OCI-LY7 (cell line): ENCODE data around the gene MRPS18A.

ENCODE experiments used
- CTCF ChIP-seq: fragments of 200-600 bp; sonication (generic); conservative IDR thresholded peaks from 2 replicates; pipeline ENCODE4 v1.5.1; 2014; ENCODE audit warnings: mild to moderate bottlenecking, antibody characterized with exemption, low read length, moderate library complexity, mixed read lengths
- EZH2phosphoT487 ChIP-seq: fragments of 200-600 bp; sonication (generic); IDR thresholded peaks from 2 replicates; pipeline ENCODE4 v1.6.1; 2018; ENCODE audit warnings: low read depth, borderline replicate concordance, mild to moderate bottlenecking, mixed run types, antibody characterized with exemption, low read length, moderate library complexity, mixed read lengths

GRCh38 chr6:43712579-43712978 is 25.0 kb upstream of the MRPS18A start:
- TF ChIP-seq CTCF: no peak
- no peak for TF ChIP-seq EZH2phosphoT487
